ENCODE data around the gene HS6ST1.
A peak's percentile ranks its signal among the peaks of the same experiment; 100 is the strongest.

HS6ST1 gene

DNA sequence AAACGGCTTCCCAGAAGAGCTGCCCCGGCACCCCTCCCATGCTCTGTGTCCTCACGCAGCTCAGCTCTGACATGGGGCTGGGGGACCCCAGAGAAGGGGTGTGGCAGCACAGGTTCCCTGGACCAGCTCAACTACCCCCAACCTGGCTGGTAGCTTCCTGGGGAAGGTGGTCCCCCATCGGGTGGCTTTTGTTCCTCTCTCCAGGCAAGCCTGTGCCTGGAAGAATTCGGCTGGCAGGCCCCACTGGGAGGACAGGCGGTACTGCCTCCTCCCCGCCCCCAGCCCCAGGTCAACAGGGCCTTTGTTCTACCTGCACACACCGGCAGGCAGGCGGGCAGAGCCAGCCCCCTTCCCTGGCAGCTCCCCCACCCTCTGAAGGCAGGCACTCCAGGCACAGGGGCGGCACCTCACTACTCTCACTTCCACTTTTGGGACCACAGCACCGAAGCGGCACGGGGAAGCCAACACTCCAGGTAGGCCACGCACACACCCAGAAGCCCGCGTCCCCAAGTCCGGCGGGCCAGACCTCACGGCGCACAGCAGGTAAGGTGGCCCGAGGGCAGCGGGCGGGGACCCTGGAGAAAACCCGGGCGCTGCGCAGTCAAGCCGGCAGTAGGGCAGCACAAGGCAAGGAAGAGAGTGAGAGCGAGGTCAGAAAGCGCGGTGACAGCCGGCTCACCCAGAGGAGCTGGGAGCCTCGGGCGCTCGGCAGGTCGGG, 1.3 kb downstream of the HS6ST1 start:
- H3K4me3 ChIP-seq (ENCODE audit: control insufficient read depth, low read depth, low read length): peak overlapping the region; percentile 77
- no peak for DNase-seq (ENCODE audit: low read depth)
- TF ChIP-seq, protein P1, sequence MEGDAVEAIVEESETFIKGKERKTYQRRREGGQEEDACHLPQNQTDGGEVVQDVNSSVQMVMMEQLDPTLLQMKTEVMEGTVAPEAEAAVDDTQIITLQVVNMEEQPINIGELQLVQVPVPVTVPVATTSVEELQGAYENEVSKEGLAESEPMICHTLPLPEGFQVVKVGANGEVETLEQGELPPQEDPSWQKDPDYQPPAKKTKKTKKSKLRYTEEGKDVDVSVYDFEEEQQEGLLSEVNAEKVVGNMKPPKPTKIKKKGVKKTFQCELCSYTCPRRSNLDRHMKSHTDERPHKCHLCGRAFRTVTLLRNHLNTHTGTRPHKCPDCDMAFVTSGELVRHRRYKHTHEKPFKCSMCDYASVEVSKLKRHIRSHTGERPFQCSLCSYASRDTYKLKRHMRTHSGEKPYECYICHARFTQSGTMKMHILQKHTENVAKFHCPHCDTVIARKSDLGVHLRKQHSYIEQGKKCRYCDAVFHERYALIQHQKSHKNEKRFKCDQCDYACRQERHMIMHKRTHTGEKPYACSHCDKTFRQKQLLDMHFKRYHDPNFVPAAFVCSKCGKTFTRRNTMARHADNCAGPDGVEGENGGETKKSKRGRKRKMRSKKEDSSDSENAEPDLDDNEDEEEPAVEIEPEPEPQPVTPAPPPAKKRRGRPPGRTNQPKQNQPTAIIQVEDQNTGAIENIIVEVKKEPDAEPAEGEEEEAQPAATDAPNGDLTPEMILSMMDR (conservative IDR thresholded peaks at IDR 0.05; ENCODE audit: control insufficient read depth, insufficient read depth, low read depth, low read length): no peak

DNA sequence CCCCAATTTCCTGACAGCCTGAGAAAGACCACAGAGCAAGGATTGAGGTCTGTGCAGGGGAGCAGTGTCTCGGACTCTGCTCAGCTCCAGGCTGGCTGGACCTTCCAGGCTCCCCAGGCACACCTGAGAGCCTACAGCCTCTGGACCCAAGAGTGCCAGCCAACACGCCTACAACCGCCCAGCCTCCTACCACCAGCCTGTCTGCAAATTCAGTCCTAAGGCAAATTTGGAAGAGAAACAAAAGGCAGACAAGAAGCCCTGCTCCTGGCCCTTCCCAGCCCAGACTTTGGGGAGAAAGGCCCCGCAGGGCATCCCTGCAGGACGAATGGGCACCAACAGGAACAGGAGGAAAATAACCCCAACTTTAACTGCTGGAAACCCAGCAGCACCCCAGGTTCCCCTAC, 1.9 kb downstream of the HS6ST1 start:
- H3K4me3 ChIP-seq (ENCODE audit: control insufficient read depth, low read depth, low read length): peak overlapping the region; percentile 77
- DNase-seq (ENCODE audit: low read depth): no peak
- TF ChIP-seq, protein P1 (conservative IDR thresholded peaks at IDR 0.05; ENCODE audit: control insufficient read depth, insufficient read depth, low read depth, low read length): no peak

DNA sequence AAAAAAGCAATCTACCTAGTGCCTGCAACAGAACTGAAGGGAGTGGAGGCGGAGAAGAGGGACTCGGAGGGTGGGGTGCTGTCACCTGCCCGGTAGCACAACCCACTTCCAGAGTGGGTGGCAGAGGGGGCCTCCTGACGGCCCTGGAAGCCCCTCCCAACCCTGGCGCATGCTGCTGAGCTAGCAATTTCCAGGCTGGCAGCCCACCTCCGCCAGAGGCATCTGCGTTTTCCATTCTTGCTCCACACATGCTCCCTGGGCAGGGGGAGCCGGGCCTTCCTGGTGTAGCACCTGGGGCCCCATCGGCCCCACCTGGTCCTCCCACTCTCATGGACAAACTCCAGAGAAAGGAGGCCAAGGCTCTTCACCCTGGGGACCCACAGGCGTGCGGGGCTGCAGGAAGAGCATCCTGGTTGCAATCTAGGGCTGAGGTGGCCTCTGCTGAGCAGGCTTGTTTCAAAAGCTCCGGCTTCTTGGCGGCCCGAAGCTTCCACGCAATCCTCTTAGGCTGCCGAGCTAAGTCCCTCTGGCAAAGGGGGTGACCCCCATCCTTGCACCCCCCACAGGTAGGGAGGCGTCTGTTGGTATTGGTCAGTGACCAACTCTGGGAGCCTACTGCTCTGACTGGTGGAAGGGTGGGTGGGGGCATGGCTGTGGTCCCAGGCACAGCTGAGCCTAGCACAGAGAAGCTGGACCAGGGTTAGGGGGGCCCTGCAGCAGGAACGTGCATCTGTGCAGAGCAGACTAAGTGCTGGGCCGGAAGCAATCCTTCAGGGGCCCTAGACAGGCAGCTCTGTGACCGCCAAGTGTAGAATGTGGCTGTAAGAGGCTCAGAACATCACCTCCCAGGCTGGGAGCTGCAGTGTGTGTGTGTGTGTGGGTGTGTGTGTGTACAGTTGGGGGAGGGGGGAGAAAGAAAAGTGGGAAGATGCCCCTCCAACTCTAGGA, 2.6 kb downstream of the HS6ST1 start:
- peak overlapping the region; percentile 77 for H3K4me3 ChIP-seq (ENCODE audit: control insufficient read depth, low read depth, low read length)
- peak; percentile 68 for DNase-seq (ENCODE audit: low read depth)
- TF ChIP-seq, protein P1 (conservative IDR thresholded peaks at IDR 0.05; ENCODE audit: control insufficient read depth, insufficient read depth, low read depth, low read length): no peak

DNA sequence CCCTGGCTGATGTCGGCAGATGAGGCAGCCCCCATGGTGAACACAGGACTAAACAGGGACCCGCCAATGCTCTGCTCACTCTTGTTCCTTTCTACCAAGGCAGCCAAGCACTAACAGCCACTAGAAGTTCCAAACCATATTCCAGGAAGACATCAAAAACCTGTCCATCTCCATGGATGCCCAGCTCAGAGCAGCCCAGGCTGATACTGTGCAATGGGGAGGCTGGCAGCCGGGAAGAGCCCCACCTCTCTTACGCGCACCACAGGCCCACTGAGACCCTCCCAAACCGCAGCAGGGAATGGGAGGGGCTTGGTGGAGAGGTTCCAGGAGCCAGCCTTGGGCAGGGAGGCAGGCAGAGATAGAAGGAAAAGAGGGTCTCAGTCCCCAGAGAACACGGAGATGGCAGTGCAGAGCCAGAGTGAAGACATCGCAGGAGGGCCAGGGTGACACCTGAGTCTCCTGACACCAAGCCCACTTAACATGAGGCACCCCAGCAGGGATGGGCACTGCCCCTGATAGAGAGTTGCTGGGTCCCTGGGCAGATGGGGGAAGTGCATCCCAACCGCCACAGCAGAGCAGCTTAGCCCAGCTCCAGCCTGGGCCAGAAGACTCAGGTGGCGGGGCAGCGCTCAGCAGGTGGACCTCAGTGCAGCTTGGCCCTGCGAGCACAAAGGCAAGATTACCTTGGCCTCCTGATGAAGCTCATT, 3.4 kb downstream of the HS6ST1 start:
- DNase-seq (ENCODE audit: low read depth): no peak
- TF ChIP-seq, protein P1 (conservative IDR thresholded peaks at IDR 0.05; ENCODE audit: control insufficient read depth, insufficient read depth, low read depth, low read length): no peak
- no peak overlapping the region for H3K4me3 ChIP-seq (ENCODE audit: control insufficient read depth, low read depth, low read length)

DNA sequence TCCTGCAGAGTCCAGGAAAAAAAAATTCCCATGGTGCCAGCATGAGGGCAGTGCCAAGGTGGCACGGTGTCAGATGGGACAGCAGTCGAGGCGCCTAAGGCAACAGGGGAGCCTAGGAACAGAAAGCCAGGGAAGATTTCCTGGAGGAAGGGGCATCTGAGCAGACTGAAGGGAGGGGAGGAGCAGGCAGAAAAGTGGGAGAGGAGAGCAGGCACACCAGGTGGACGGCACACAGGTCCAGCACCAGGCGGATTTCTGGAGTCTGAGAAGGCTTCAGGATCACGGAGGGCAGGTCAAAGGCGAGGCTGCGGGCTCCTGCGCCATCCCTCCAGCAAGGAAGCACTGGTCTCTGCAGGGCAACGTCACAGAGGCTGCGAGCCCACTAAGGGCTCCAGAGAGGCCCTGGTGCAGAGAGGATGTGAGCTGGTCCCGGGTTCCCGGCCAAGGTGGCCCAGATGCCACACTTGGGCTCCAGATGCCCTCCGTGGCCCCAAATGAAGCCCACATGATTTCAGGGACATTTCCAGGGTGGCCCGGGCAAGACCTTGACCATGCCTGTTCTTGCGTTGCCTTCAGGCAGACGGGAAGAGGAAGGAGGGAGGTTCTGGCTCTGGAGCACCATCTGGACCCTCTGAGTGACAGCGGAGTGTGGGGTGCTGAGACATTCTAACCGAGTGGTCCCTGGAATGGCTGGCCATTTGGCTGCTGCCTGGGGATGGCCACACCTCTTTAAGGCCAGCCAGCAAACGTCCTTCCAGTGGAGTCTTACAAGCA, 4.1 kb downstream of the HS6ST1 start:
- no peak for DNase-seq (ENCODE audit: low read depth)
- TF ChIP-seq, protein P1 (conservative IDR thresholded peaks at IDR 0.05; ENCODE audit: control insufficient read depth, insufficient read depth, low read depth, low read length): no peak
- no peak overlapping the region for H3K4me3 ChIP-seq (ENCODE audit: control insufficient read depth, low read depth, low read length)

DNA sequence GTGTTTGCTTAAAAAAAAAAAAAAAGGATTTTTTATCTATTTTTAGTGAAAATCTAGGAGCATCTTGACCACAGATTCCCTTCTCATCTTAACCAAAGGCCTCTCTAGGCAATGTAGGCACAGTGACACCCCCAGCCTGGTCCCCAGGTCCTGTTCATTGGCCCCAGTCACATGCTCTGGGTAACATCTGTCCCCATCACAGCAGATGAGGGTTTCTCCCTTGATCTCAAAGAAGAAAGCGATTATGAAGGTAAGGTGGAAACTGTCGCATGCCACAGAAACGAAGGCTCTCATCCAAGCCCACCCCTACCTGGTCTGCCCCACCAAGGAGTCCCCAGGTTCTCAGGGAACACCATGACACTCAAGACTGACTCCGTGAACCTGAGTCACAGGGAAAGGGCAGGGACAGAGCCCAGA, 4.7 kb downstream of the HS6ST1 start:
- DNase-seq (ENCODE audit: low read depth): no peak
- TF ChIP-seq, protein P1 (conservative IDR thresholded peaks at IDR 0.05; ENCODE audit: control insufficient read depth, insufficient read depth, low read depth, low read length): no peak
- H3K4me3 ChIP-seq (ENCODE audit: control insufficient read depth, low read depth, low read length): no peak overlapping the region
